CD4-positive, alpha-beta T cell treated with Interleukin-4 for 1 hour (primary cell): ENCODE measurements around the gene GRK1.

Source experiments
- DNase-seq, 2 donors: peaks; one replicate each; pipeline ENCODE4 v3.0.0-alpha.2; 2020 to 2022

The GRK1 gene

GRCh38 chr13:113783200-113783881, 116.3 kb downstream of the GRK1 start:
- DNase-seq: no peak

- DNase-seq: no peak
Measured at GRCh38 chr13:113783966-113784644, 117.1 kb downstream of the GRK1 start.

DNA sequence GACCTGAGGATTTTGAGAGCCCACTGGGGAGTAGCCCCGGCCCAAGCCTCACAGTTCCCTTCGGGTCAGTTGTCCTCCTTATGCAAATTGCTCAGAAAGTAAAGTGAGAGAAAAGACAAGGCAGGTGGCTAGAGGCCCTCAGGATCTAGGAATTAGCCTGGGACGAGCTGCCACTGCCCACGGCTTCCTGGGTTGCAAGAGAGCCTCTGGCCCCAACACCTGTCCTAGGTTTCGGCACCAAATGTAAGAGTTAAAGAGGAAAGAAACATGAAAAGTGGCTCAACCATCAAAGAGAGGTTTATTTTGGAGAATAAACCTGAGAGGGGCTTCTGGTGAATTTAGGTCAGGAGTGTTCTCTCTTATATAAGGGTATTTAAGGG, 117.6 kb downstream of the GRK1 start:
- no peak for DNase-seq

- no peak for DNase-seq
Measured at GRCh38 chr13:113785051-113786010, 118.3 kb downstream of the GRK1 start.

DNA sequence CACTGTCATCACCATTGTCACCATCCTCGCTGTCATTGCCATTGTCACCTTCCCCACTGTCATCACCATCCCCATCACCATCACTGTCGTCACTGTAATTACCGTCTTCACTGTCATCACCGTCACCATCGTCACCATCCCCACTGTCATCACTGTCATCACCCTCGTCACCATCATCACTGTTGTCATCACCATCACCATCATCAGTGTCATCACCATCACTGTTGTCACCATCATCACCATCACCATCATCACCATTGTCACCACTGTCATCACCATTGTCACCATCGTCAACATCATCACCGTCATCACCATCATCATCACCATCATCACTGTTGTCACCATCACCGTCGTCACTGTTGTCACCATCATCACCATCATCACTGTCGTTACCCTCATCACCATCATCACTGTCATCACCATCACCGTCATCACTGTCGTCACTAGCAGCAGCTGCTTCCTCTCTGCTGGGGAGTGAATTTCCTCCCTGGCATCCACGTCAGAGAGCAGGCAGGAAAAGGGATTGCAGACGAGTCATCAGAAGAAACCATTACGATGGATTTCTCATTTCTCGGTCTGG, 119.3 kb downstream of the GRK1 start:
- no peak for DNase-seq
